ENCODE measurements around the gene SPN. TPM values are rescaled to one million over a fixed set of nuclear protein-coding genes. Genes with fewer than 3 reads are reported as not detected.
"Not testable (repeated sequence)": the region's sequence is repeated elsewhere in the genome, so short reads cannot be mapped to it uniquely, and the experiment has no call there.

SPN gene
- total RNA-seq, 1 donor from 2014 or later = 0.16 TPM

DNA sequence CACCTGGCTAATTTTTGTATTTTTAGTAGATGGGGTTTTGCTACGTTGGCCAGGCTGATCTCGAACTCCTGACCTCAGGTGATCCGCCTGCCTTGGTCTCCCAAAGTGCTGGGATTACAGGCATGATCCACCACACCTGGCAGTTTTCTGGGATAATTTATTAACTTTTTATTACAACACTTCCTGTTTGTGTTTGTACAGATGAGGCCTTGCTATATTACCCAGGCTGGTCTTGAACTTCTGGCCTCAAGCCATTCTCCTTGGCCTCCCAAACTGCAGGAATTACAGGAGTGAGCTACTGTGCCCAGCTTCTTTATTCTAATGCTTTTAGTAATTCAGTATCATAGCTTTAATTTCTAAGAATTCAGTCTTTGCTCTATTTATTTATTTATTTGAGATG, 16.1 kb upstream of the SPN start:
- DNase-seq = no peak

DNA sequence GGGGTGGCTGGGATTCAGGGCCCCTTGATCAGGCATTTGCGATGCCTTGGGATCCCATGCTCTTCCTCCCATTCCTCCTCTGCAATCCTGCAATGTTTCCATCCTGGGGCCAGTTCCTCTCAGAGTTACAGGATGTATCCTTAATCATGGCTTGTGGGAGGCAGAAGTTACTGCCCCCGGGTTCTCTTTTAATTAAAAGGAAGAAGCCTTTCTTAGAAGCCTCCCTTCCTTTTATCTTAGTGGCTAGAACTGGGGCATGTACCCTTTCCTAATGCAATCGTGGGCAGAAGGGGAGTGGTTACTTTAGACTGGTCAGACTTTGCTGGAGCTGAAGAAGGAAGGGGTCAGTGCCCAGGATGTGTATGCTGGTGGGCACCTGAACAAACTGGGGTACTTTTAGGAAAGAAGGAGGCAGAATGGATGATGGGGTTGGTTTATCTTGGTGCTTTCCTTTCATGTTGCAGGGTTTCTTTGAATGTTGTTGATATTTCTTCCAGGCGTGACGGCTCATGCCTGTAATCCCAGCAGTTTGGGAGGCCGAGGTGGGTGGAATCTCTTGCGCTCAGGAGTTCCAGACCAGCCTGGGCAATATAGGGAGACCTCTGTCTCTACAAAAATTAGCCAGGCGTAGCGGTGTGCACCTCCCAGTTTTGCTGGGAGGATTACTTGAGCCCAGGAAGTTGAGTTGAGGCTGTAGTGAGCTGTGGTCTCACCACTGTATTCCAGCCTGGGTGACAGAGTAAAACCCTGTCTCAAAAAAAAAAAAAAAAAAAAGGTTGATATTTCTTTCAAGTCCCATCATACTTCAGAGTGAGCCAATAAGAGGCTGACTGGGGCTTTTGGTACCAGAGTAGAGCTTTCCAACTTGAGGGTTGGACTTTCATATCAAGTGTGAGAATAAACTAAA, 13.2 kb upstream of the SPN start:
- DNase-seq = no peak

DNA sequence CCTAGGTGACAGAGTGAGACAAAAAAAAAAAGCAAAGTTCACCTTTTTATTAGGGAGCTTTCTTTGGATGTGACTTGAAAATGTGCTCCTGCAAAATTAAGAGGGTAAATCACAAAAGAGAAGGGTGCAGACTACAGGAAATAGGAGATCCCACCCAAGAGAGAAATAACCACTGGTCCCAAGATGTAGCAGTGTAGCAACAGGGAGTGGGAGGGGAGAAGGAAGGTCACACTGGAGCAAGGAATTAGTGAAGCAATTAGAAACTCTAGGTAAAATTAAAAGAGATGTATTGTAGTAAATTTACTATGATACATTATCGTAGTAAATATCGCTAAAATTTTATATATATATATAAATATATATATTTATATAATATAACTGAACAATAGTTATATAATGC, 12.3 kb upstream of the SPN start:
- no peak for DNase-seq

DNA sequence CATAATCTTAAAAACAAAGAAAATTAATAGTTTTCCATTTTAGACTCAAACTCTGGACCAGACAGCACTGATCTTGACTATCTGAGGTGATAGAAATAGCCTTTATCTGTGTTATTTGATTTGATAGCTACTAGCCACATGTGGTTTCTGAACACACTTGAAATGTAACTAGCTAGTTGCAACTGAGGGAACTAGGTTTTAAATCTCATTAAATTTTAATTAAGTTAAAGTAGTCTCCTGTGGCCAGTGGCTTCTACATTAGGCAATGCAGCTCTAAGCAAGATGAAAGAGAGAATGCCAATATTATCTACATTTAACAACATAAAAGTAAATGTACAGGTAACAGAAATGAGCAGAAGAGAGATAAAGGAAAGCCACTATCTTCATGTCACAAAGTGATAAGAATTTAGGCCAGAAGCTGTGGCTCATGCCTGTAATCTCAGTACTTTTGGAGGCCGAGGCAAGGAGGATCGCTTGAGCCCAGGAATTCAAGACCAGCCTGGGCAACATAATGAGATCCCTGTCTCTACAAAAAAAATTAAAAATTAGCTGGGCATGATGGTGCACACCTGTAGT, 11.2 kb upstream of the SPN start:
- DNase-seq = no peak

DNA sequence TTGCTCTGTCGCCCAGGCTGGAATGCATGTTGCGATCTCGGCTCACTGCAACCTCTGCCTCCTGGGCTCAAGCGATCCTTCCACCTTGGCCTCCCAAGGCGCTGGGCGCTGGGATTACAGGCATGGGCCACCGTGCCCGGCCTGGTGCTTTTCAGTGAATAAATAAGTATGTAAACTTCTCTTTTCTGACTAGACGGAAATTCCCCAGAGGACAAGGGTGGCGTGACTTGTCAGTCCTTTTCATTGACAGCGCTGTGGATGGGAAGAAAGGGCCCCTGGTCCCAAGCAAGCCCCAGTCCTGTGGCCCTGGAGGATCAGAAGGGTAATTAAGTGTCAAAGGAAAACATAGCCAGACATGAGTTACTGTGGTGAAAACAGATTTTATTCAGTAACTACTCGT, 9.6 kb upstream of the SPN start:
- DNase-seq = no peak

DNA sequence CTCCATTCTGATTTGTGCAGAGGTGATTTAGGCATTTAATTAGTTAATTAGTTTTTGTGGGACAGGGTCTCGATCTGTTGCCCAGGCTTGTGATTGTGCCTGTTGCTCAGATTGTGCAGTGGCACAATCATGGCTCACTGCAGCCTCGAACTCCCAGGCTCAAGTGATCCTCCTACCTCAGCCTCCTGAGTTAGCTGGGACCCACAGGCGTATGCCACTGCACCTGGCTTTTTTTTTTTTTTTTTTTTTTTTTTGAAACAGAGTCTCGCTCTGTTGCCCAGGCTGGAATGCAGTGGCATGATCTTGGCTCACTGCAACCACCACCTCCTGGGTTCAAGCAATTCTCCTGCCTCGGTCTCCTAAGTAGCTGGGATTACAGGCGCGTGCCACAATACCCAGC, 9.2 kb upstream of the SPN start:
- not testable (repeated sequence) for DNase-seq

DNA sequence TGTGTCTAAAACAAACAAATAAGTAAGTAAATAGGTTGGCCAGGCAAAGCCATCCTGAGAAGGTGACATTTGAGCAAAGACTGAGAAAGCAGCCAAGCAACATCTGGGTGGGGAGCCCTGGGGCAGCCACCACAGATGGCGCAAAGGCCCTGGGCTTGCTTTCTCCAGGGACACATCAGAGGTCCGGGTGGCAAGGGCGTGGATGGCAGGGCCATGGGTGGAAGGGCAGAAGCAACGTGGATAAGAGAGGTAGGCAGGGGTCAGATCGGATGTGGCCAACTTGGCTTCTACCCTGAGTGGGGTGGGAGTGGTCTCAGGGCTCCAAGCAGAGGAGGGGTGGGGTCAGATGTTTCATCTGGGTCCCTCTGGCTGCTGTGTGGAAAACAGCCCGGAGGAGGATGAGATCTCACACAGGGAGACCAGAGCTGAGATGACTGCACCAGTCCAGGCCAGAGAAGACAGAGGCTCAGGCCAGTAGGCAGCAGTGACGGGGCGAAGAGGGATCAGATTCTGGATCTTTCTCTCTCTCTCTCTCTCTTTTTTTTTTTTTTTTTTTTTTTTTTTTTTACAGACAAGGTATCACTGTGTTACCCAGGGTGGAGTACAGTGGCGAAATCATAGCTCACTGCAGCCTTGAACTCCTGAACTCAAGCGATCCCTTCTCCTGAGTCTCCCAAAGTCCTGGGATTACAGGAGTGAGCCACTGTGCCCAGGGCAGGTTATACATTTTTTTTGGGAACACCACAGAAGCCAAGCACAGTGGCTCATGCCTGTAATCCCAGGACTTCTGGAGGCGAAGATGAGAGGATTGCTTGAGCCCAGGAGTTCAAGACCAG, 6.1 kb upstream of the SPN start:
- no peak for DNase-seq

DNA sequence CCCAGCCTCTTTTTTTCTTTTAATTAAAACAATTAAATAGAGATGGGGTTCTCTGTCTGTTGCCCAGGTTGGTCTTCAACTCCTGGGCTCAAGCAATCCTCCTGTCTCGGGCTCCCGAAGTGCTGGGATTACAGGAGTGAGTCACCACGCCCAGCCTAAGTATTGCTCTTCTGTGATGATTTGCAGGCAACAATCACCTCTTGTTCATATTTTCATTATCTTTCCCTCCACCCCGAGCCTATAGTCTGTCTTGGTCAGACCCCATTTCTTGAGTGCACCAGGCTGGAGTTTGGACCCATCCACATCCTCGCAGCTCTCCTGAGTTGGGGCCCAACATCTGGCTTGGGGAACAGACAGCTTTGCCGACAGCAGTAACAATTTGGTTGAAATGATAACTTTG, 4.3 kb upstream of the SPN start:
- no peak for DNase-seq

DNA sequence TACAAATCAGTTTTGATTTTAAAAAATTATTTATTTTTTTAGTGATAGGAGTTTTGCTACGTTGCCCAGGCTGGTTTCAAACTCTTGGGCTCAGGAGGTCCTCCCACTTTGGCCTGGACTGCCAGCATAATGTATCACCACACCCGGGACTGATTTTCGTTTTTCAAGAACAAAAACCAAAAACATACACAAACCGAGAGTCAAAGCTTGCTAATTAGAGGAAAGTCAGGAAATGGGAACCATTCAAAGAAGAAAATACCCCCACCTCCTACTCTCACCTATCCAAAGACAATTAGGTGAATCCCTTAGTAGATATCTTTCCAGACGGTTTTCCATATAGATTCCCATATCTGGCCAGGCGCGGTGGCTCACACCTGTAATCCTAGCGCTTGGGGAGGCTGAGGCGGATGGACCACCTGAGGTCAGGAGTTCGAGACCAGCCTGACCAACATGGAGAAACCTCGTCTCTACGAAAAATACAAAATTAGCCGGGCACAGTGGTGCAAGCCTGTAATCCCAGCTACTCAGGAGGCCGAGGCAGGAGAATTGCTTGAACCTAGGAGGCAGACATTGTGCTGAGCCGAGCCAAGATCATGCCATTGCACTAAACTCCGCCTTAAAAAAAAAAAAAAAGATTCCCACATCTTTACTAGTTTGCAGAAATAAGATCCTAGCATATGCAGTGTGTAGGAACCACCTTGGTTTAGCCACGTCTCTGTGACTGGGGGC, 883 bp upstream of the SPN start:
- DNase-seq = no peak

DNA sequence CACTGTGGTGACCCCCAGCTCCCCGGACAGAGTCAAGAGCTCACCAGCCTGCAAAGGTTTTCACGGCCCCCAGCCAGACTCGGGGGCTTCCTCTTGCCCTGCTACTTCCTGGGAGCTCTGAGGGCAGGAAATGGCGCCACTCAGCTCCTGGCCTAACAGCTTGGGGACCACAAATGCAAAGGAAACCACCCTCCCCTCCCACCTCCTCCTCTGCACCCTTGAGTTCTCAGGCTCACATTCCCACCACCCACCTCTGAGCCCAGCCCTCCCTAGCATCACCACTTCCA, 375 bp upstream of the SPN start:
- no peak for DNase-seq

DNA sequence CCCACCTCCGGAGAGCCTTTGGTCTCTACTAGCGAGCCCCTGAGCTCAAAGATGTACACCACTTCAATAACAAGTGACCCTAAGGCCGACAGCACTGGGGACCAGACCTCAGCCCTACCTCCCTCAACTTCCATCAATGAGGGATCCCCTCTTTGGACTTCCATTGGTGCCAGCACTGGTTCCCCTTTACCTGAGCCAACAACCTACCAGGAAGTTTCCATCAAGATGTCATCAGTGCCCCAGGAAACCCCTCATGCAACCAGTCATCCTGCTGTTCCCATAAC, 702 bp downstream of the SPN start:
- no peak for DNase-seq

DNA sequence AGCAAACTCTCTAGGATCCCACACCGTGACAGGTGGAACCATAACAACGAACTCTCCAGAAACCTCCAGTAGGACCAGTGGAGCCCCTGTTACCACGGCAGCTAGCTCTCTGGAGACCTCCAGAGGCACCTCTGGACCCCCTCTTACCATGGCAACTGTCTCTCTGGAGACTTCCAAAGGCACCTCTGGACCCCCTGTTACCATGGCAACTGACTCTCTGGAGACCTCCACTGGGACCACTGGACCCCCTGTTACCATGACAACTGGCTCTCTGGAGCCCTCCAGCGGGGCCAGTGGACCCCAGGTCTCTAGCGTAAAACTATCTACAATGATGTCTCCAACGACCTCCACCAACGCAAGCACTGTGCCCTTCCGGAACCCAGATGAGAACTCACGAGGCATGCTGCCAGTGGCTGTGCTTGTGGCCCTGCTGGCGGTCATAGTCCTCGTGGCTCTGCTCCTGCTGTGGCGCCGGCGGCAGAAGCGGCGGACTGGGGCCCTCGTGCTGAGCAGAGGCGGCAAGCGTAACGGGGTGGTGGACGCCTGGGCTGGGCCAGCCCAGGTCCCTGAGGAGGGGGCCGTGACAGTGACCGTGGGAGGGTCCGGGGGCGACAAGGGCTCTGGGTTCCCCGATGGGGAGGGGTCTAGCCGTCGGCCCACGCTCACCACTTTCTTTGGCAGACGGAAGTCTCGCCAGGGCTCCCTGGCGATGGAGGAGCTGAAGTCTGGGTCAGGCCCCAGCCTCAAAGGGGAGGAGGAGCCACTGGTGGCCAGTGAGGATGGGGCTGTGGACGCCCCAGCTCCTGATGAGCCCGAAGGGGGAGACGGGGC, 1.3 kb downstream of the SPN start:
- DNase-seq = no peak

DNA sequence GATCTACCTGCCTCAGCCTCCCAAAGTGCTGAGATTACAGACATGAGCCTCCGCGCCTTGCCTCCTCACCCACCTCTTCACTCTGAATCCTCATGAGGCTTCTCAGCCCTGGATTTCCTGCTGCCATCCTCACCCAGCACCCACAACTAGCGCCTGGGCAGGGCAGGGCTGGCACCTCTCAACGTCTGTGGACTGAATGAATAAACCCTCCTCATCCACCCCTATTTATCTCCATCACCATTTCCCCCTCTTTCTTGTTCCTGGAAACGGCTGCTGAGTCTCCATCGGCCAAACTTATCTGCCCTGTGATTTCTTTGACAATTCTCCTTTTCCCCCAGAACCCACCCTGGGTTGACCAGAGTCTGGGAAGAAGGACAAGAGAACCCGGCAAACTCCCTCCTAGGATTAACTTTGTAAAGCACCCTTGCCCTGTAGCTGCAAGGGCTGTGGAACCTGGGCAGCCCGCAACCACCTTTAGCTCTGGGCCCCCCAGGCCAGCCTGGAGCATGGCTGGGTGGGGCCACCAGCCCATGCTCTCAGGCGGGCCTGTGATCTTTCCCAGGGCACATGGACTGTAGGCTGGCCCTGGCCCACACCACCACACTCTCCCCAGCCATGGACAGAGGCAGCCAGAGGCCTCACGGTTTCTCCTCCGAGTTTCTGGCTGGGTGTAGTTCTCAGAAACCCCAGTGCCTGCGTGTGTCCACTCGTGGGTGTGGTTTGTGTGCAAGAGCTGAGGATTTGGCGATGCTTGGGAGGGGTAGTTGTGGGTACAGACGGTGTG, 2.4 kb downstream of the SPN start:
- no peak for DNase-seq

DNA sequence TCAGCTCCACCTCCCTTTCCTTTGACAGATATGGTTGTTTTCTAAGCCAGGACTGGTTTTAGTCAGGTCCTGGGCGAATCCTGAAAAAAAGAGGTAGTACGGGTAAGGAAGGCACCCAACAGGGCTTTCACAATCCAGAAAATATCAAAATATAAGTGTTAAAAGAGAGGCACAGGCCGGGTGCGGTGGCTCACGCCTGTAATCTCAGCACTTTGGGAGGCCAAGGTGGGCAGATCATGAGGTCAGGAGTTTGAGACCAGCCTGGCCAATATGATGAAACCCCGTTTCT, 4.2 kb downstream of the SPN start:
- DNase-seq = not testable (repeated sequence)

DNA sequence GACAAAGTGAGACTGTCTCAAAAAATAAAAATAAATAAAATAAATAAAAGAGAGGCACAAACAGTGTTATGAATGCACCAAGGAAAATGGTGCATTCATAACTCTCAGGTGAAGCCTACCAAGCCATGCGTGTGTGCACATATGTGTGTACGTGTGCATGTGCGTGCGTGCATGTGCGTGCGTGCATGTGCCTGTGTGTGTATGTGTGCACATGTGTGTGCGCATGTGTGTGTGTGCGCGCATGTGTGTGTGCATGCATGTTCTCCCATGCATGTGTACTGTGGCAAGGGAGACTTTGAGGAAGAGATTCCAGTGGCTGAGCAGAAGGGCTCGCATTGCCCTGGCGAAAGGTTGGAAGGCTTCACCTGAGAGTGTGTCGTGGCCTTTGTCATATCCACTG, 4.7 kb downstream of the SPN start:
- no peak for DNase-seq

DNA sequence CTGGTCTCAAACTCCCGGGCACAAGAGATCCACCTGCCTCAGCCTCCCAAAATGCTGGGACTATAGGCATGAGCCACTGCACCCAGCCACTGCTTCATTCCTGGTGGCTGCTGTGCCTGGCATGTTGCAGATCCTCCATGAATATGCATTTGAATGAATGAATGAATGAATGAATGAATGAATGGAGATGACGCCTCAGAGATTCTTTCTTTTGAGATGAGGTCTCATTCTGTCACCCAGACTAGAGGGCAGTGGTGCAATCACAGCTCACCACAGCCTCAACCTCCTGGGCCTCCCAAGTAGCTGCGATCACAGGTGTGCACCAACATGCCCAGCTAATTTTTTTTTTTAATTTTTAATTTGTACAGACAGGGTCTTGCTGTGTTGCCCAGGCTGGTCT, 5.2 kb downstream of the SPN start:
- no peak for DNase-seq

DNA sequence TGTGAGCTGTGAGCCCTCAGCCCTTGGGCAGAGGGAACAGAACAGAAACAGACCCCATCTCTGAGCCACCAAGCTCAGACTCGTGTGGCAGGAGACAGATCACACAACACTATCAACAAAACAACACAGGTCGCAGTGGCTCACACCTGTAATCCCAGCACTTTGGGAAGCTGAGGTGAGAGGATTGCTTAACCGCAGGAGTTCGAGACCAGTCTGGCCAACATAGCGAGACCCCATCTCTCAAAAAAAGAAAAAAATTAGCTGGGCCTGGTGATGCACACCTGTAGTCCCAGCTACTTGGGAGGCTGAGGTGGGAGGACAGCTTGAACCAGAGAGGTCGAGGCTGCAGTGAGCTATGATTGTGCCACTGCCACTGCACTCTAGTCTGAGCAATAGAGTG, 10.5 kb downstream of the SPN start:
- no peak for DNase-seq

DNA sequence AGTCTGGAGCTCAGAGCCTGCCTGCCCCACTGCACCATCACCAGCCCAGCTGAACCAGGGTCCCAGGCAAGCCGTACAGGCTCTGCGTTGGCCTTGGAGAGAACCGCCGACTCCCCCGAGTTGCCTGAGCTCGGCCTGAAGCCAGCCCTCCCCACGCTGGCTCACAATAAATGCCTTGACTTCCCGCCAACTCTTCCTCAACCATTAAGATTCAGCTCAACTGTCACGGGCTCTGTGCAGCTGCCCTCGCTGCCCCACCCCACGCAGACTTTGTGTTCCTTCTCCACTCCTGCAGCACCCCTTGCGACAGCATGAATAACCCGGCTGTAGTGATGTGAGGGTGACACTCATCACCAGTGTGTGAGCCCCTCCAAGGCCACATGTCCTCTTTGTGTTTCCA, 11.1 kb downstream of the SPN start:
- DNase-seq = peak; percentile 66

DNA sequence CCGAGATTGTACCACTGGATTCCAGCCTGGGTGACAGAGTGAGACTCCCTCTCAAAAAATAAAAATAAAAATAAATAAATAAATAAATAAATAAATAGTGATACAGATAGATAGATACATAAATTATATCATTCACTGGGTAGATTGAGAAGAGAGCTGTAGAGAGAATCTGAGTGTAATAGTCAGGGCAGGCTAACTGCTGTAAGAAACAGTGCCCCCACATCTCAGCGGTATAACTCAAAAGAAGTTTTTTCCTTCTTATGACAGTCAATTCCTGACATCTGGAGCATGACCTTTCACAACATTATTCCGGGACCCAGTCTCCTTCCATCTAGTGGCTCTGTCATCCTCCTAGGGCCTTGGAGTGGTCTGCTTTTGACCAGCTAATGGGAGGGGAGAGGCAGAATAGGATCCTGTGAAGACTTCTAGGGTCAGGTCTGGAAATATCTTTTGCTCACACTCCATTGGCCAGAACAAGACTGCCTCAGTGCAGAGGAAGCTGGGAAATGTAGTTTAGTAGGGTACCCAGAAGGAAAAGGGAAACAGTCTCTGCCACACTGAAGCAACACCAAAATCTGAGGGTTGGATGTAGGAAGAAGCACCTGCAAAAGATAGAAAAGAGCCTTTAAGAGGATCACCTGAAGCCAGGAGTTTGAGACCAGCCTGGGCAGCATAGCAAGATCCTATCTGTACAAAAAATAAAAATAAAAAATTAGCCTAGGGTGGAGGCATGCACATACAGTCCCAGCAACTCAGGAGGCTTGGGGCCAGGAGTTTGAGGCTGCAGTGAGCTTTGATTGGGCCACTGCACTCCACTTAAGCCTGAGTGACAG, 13.0 kb downstream of the SPN start:
- no peak for DNase-seq

DNA sequence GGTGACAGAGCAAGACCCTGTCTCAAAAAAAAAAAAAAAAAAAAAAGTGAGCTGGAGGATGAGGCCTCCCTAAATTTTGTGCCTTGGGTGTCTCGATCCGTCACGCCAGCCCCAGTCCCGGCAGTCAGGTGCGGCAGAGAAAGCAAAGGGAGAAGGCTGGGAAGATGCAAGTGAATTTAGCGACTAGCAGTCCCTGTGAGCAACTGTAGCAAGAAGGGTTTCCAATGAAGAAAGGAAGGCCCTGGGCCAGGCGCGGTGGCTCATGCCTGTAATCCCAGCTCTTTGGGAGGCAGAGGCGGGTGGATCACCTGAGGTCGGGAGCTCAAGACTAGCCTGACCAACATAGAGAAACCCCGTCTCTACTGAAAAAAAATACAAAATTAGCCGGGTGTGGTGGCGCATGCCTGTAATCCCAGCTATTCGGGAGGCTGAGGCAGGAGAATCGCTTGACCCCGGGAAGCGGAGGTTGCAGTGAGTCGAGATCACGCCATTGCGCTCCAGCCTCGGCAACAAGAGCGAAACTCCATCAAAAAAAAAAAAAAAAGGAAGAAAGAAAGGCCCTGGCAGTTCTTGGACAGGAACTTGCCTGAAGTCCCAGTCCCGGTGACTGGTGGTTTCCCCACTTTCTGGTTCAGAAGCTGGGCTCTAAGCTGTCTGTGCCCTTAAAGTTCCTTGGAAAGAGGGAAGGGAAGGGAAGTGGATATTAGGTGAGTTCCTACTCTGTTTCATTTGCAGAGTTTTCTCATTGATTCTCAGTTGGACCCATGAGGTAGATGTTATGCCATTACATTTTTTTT, 14.1 kb downstream of the SPN start:
- no peak for DNase-seq
